Ramos (cell line): Measurements from ENCODE around the gene CFAP300.

Source experiments
- in situ Hi-C: fragments of 300-500 bp; cut with MboI; formaldehyde crosslinking; loops from one replicate; pipeline ENCODE4 v1.14.3; 2022; ENCODE audit warnings: low sequenced_read_pairs; ENCODE audit not compliant: unreplicated experiment

CFAP300 gene

GRCh38 chr11:102071497-102072472, 24.5 kb downstream of the CFAP300 start:
- in situ Hi-C loops = no loop called here

DNA sequence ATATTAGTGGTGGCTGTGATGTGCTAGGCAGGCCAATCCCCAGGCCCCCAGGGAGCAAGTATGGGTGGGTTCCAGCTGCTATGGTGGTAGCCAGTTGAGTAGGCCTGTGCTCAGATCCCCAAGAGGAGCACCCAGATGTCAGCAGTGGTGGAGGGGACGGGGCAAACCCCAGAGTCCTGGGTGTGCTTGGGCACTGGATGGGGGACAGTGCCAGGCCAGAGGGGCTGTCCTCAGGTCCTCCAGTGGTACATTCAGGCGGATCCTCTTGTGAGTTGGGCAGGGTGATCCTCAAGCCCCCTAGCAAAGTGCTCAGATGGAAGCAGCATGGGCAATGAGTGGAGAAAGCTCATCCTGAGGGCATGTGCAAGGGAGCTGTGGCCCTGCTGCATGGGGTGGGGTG, 26.0 kb downstream of the CFAP300 start:
- in situ Hi-C loops = no loop called here

DNA sequence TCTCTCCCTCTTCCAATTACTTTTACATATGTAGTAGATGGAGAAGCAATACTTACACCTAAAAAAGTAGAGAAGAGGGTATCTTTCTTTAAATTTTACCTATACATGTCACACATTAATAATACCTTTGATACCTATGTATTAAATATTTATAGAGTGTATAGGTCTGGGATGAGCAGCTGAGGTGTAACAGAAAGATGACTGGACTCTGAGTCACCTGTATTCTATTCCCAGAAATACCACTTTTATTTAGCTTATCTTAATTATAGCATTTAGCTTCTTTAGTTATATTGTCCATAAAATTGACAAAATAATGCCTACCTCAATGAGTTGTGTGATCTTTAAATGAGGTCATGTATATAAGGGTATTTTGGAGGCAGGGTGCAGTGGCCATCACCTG, 32.4 kb downstream of the CFAP300 start:
- in situ Hi-C loops = no loop called here

DNA sequence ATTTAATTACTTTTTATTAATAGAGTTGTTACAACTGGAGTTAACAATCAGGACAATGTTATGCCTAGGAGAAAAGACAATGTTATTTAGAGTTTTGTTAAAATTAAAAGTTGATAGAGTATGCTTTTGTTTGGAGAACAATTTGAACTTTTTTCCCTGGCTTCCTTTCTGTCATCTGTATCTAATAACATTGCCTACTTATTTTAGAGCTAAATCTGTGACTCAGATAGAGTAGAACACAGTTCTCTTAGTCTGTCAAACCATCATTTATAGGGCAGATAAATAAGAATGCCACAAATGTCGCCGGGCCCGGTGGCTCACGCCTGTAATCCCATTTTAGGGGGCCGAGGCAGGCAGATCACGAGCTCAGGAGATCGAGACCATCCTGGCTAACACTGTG, 34.1 kb downstream of the CFAP300 start:
- in situ Hi-C loops = no loop called here

GRCh38 chr11:102085864-102086551, 38.8 kb downstream of the CFAP300 start:
- in situ Hi-C loops = no loop called here

- in situ Hi-C loops = no loop called here
Observed at GRCh38 chr11:102097186-102097585, 49.9 kb downstream of the CFAP300 start.

DNA sequence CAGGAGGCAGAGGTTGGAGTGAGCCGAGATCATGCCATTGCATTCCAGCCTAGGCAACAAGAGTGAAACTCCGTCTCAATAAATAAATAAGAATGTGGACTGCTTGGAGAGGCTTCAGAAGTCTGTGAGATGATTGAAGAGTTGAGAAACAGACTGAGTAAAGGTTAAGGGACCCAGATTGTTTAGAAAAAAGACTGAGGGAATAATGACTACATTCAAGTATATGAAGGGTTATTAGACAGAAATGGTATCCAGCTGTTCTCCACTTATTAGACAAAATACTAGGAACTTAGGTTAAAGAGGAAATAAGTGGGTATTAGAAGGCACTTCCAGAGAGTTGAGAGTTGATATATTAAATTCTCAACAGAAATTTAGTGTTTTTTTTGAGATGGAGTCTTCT, 52.5 kb downstream of the CFAP300 start:
- in situ Hi-C loops = no loop called here

- in situ Hi-C loops = no loop called here
Observed at GRCh38 chr11:102108734-102109440, 61.6 kb downstream of the CFAP300 start.

DNA sequence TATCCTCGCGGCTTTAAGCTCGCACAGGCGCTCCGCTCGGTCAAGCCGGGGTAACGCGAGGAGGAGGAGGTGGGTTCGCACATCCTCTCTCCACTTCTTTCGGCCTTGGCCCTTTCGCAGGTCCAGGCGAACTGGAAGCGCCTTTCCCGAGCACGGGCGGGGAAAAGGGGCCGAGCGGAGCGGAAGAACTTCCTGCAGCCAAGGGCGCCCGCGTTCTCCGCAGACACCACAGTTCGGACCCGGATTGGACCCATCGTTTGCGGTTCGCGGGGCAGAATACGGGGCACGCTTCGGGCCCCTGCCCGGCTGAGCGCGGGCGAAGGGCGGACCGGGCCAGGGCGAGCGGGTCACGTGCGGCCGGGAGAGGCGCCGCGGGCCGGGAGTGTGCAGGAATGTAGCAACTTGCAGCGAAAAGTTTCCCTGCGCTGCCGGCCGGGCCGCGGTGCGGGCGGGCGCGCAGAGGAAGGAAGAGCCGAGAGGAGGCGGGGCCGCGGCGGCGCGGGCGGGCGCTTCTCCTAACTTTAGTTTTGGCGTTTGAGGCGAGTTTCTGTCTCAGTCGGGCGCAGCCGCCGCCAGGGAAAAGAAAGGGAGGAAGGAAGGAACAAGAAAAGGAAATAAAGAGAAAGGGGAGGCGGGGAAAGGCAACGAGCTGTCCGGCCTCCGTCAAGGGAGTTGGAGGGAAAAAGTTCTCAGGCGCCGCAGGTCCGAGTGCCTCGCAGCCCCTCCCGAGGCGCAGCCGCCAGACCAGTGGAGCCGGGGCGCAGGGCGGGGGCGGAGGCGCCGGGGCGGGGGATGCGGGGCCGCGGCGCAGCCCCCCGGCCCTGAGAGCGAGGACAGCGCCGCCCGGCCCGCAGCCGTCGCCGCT, 62.9 kb downstream of the CFAP300 start, which contains the start of gene YAP1:
TSS of gene YAP1 (plus strand) at position 552 of the 865 bp plus-strand sequence. CDS start 402 bp downstream, outside the sequence.
- in situ Hi-C loops = no loop called here

GRCh38 chr11:102110761-102111010, 63.4 kb downstream of the CFAP300 start:
- in situ Hi-C loops = no loop called here

DNA sequence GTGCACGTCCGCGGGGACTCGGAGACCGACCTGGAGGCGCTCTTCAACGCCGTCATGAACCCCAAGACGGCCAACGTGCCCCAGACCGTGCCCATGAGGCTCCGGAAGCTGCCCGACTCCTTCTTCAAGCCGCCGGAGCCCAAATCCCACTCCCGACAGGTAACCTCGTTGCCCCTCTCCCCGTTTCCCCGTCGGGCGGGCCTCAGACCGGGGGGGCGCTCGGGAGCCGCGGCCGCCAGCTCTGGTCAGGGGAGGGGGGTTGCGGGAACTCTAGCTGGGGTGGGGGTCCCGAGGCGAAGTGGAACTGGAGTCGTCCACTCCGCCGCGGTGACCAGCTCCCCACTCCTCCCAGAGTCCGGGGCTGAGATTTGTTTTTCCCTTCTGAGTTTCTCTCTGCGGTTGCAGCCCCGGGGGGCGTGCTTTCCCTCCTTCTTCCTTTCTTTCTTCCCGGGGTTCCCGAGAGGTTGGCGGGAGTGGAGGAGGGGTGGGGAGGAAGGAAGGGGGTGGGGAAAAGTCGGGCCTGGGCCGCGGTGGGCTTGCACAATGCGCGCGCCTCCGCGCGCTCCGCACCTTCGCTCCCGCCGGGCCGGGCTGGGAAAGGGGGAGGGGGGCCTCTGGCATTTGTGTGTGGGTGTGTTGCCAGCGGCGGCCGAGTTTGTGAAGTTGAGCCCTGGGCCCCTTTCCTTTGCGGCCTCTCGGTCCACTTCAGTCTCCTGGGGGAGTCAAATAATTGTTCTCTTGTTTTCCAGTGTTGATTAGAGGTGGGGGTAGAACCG, 64.0 kb downstream of the CFAP300 start:
- in situ Hi-C loops = no loop called here

GRCh38 chr11:102111787-102112508, 64.7 kb downstream of the CFAP300 start:
- in situ Hi-C loops = no loop called here

DNA sequence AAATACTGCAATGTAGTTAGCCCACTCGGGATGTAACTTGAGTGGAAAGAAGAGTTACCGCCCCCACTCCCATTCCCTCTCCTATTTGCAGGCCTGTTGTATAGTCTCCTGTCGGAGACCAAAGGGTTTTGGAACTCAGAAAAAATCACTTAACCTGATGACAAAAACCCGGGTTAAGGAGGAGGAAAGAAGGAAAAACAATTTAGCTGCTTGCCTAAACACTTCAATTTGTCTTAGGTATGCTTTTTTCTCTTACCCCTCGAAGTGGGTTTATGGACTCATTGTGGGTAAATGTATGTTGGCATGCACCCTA, 65.2 kb downstream of the CFAP300 start:
- in situ Hi-C loops = no loop called here

DNA sequence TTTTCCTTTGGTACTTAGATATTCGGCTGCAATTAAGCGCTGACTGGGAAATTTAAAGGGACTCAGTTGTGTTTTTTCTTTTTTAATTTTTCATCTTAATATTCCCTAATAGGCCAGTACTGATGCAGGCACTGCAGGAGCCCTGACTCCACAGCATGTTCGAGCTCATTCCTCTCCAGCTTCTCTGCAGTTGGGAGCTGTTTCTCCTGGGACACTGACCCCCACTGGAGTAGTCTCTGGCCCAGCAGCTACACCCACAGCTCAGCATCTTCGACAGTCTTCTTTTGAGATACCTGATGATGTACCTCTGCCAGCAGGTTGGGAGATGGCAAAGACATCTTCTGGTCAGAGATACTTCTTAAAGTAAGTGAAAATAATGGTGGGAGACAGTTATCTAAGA, 66.8 kb downstream of the CFAP300 start:
- in situ Hi-C loops = no loop called here

GRCh38 chr11:102115557-102115956, 68.3 kb downstream of the CFAP300 start:
- in situ Hi-C loops = no loop called here

GRCh38 chr11:102116453-102117205, 69.4 kb downstream of the CFAP300 start:
- in situ Hi-C loops = no loop called here

- in situ Hi-C loops = no loop called here
Observed at GRCh38 chr11:102117472-102118113, 70.4 kb downstream of the CFAP300 start.

DNA sequence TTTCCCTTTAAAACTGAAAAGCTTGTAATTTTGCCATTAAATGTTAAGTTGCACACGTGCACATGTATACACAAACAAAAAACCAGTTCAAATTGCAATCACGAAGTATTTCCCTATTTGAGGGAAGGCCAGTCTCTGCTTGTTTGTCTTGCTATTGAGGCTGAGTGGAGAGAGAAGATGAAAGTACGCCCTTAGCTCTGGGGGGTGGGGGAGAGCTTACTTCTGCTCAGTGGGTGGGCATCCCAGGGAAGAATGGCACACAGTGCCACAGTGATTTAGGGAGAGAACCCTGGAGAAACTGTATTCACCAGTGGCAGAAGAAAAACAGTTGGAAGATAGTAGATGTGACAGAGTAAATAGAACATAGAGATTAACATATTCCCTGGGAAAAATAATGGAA, 71.7 kb downstream of the CFAP300 start:
- in situ Hi-C loops = no loop called here
